Measurements from ENCODE around the gene MEF2A. TPM values are rescaled to one million over a fixed set of nuclear protein-coding genes. Genes with fewer than 3 reads are reported as not detected.

MEF2A gene
- total RNA-seq, 1 donor from 2014 or later: 135 TPM

Other genes with a start within 250 kb of the MEF2A start
- 9.3 TPM for gene LYSMD4, start 167.5 kb downstream of the MEF2A start, total RNA-seq